BE2C (cell line): ENCODE results near the gene MED29.

Source experiments
- DNase-seq: peaks from one replicate; pipeline ENCODE4 v3.0.0-alpha.2; 2020
- H3K27me3 ChIP-seq: fragments of 250-450 bp; sonication (Bioruptor Pico); 2 replicates; pipeline ENCODE4 v1.5.1; 2020; ENCODE audit warnings: mild to moderate bottlenecking
- H3K36me3 ChIP-seq: fragments of 250-450 bp; sonication (Bioruptor Pico); 2 replicates; pipeline ENCODE4 v1.5.1; 2020; ENCODE audit warnings: mild to moderate bottlenecking
- H3K4me1 ChIP-seq: fragments of 250-450 bp; sonication (Bioruptor Pico); 2 replicates; pipeline ENCODE4 v1.5.1; 2020
- H3K4me3 ChIP-seq: 2 replicates; pipeline ENCODE4 v1.5.1; 2011; ENCODE audit warnings: low read depth, low read length
- H3K9me3 ChIP-seq: fragments of 250-450 bp; sonication (Bioruptor Pico); 2 replicates; pipeline ENCODE4 v1.5.1; 2020
- TF ChIP-seq, protein P1 (sequence below): IDR thresholded peaks from 2 replicates; pipeline ENCODE4 v1.5.1; 2012; ENCODE audit warnings: mild to moderate bottlenecking, low read depth, low read length

Gene MED29

DNA sequence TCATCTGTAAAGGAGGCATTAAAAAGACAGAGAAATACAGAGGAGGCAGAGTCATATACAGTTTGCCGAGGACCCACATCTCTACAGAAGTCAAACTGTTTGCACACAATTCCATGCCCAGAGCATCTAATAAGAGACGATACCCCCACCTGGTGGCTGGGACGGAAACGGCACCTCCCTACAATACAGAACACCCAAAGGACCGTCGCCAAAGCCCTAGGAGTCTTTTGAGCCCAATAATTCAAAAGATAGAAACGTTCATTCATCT, 20.6 kb downstream of the MED29 start:
- Histone ChIP-seq H3K4me3 (peak overlapping the region; percentile 44), H3K36me3 (no peaks in the 10 kb centered on the region; the same call in 1 of the 2 replicates), H3K4me1 (peaks cover 9% of the 10 kb centered on the region), H3K9me3 (no peaks in the 10 kb centered on the region), H3K27me3 (no peaks in the 10 kb centered on the region)
- DNase-seq = peak; percentile 91
- TF ChIP-seq, protein P1, sequence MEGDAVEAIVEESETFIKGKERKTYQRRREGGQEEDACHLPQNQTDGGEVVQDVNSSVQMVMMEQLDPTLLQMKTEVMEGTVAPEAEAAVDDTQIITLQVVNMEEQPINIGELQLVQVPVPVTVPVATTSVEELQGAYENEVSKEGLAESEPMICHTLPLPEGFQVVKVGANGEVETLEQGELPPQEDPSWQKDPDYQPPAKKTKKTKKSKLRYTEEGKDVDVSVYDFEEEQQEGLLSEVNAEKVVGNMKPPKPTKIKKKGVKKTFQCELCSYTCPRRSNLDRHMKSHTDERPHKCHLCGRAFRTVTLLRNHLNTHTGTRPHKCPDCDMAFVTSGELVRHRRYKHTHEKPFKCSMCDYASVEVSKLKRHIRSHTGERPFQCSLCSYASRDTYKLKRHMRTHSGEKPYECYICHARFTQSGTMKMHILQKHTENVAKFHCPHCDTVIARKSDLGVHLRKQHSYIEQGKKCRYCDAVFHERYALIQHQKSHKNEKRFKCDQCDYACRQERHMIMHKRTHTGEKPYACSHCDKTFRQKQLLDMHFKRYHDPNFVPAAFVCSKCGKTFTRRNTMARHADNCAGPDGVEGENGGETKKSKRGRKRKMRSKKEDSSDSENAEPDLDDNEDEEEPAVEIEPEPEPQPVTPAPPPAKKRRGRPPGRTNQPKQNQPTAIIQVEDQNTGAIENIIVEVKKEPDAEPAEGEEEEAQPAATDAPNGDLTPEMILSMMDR = peak; percentile 94

DNA sequence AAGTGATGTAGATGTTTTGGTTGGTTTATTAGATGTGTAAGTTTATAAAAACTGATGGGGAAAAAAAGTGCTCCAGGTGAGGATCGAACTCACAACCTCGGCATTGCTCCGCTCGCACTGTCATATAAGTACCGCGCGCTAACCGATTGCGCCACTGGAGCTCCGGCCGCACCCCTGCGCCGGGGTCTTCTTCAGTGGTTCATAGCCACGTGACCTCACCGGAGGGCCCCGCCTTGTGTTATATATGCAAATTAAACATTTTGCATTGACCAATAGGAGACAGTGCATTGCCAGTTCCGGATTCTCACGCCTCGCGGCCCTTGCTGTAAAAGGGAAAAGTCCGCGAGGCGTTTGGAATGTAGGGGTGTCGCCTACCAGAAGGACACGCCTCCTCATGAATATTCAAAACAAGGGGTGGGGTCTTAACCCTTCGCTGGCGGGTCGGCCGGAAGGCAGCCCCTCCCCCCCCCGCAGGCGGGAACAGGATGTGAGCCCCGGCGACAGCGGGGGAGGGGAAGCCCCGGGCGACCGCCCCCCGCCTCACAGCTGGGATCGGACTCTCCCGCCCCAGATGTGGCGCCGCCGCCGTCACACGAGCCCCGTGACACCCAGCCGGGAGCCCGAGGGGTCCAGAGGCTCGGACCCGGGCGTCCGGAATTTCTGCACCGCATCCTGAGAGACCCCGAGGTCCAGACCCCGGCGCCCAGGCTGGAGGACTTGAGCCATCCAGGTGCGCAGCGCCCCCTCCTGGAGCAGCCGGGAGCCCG, 21.1 kb downstream of the MED29 start, which contains the start of gene PLEKHG2:
Gene PLEKHG2, plus strand, starts transcription at position 570 of the 767 bp plus-strand sequence. CDS start 1,418 bp downstream, outside the sequence.
- Histone ChIP-seq H3K4me1 (peaks cover 9% of the 10 kb centered on the region), H3K4me3 (peak within 1 kb of the TSS; percentile 94), H3K9me3 (no peaks in the 10 kb centered on the region), H3K27me3 (no peaks in the 10 kb centered on the region), H3K36me3 (no peaks in the 10 kb centered on the region; the same call in 1 of the 2 replicates)
- TF ChIP-seq, protein P1 = peak; percentile 74
- peak; percentile 99 for DNase-seq

DNA sequence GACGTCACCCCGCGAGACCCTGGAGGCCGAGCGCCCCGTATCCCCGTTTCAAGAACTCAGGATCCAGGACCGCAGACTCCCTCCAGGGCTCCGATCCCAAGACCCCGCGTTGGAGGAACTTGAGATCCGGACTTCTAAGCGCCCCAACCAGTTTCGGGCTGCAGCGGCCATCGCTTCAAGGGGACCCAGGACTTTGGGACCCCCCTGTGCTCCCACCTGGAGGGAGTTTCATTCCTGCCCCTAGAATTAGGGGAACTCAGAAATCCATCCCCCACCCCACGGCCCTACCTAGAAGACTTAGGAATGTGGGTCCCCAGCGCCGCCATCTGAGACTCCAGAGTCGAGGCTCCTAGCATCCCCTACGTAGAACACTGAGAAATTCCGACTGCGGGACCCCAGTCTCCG, 21.7 kb downstream of the MED29 start:
- peak overlapping the region; percentile 94 for H3K4me3 ChIP-seq
- TF ChIP-seq, protein P1 = no peak
- H3K4me1 ChIP-seq = peaks cover 9% of the 10 kb centered on the region
- H3K27me3 ChIP-seq = no peaks in the 10 kb centered on the region
- DNase-seq = no peak
- no peaks in the 10 kb centered on the region; the same call in 1 of the 2 replicates for H3K36me3 ChIP-seq
- H3K9me3 ChIP-seq = no peaks in the 10 kb centered on the region

DNA sequence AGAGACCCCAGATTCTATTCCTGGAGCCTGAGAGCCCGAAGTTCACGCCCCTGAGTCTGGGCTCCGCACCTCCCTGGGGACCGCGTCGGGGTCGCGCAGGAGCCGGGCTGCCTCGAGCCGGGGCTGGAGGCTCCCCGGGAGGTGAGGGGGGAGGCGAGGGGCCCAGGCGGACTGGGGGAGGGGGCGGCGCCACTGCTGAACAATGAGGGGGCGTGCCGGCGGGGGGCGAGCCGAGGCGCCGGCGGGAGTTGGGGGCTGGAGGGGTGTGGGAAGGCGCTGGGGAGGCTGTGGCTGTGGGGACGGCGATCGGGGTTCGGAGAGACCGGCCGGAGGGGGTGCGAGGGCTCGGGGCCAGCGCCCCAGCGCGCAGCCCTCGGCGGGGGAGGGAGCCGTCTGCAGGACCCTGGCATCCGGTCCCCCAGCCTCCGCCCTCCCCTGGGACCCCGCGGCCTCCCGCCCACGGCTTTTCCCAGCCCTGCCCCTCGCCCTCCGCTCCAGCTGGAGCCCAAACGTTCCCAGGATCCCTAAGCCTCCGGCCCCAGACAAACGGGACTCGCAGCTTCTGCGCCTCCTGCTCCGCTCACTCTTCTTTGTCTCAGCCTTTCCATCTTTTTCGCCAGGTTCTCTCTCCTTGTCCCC, 22.2 kb downstream of the MED29 start:
- DNase-seq = peak; percentile 85
- H3K27me3 ChIP-seq = no peaks in the 10 kb centered on the region
- peak overlapping the region; percentile 94 for H3K4me3 ChIP-seq
- TF ChIP-seq, protein P1 = no peak
- H3K36me3 ChIP-seq = no peaks in the 10 kb centered on the region; the same call in none of the 2 replicates
- no peaks in the 10 kb centered on the region for H3K9me3 ChIP-seq
- H3K4me1 ChIP-seq = peaks cover 9% of the 10 kb centered on the region

DNA sequence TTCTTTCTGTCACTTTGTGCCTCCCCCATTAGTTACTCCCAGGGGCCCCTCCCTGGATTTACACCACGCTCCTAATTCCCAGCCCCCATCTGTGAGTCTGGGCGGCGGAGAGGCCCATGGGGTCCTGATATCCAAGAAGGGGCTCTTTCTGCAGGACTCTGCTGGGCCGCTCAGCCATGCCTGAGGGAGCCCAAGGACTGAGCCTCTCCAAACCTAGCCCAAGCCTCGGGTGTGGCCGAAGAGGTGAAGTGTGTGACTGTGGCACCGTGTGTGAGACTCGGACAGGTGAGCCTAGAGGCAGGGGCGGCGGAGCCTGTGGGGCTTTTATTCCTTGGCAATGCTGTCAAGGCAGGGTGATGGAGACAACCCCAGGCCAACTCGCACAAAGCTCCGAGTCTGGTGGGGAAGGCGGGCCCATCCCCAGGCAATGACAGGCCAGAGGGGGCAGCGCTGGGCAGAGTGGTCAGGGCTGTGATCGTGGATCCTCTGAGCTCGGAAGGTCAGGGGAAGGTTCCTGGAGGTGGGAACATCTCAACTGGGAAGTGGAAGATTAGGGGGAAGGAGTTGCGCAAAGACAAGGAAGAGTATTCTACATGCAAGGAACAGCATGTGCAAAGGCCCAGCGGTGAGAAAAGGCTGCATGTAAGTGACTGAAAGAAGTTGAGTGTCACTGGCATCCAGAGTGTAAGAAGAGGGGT, 22.9 kb downstream of the MED29 start:
- peaks cover 6% of the 10 kb centered on the region for H3K36me3 ChIP-seq
- peaks cover 9% of the 10 kb centered on the region for H3K4me1 ChIP-seq
- peak overlapping the region; percentile 94 for H3K4me3 ChIP-seq
- DNase-seq = peak; percentile 61
- H3K27me3 ChIP-seq = no peaks in the 10 kb centered on the region
- TF ChIP-seq, protein P1 = peak; percentile 50
- H3K9me3 ChIP-seq = no peaks in the 10 kb centered on the region
